GM18505 (cell line): ENCODE data around the gene LSM5.
"Not testable (repeated sequence)": the region's sequence is repeated elsewhere in the genome, so short reads cannot be mapped to it uniquely, and the experiment has no call there.

ENCODE experiments used
- ATAC-seq: cut with Tn5 transposase; IDR thresholded peaks from one replicate; pipeline ENCODE4 v1.9.1; 2021; ENCODE audit not compliant: unreplicated experiment
- POLR2A ChIP-seq: IDR thresholded peaks from 4 replicates; pipeline ENCODE4 v1.6.1; 2011; ENCODE audit warnings: borderline replicate concordance; ENCODE audit not compliant: insufficient read depth, insufficient read length; ENCODE audit errors: extremely low read depth

The LSM5 gene

DNA sequence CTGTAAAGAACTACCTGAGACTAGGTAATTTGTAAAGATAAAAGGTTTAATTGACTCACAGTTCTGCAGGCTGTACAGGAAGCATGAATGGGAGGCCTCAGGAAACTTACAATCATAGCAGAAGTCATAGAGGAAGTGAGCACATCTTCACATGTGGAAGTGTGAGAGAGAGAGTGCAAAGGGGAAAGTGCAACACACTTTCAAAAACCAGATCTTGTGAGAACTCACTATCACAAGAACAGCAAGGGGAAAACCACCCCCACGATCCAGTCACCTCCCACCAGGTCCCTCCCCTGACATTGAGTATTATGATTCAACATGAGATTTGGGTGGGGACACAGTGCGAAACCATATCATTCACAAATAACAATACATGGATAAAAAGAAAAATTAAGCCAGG is 29.6 kb upstream of the LSM5 start:
- no peak for ATAC-seq

DNA sequence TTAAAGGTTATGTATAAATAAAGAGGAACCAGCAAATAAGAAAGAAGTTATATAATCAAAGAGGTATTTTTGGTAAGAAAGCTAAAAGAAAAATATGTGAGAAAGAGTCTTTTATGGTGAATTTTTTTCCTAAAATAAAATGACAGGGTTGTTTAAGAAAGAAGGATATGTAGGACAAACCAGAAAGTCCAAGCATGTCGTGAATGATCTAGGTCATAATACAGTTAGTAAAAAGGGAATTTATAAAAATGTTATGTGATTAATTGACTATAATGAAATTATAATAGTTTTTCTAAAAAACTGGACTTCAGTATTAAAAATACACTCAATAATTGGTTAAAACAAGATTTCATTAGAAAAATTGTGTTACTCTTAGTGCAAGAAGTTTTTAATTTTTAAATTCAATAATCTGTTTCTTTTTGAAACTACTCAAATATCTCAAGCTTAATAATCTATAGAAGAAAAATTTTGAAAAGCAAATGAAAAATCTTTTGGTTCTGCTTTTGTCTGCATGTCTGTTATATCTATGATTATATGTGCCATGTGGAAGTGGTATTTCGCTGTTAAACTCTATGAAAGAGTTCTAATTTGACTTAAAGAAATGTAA is 28.5 kb upstream of the LSM5 start:
- ATAC-seq, result no peak
- TF ChIP-seq POLR2A, result no peak

More for the DNA sequence above, 29.6 kb upstream of the LSM5 start:
- TF ChIP-seq POLR2A, result no peak

DNA sequence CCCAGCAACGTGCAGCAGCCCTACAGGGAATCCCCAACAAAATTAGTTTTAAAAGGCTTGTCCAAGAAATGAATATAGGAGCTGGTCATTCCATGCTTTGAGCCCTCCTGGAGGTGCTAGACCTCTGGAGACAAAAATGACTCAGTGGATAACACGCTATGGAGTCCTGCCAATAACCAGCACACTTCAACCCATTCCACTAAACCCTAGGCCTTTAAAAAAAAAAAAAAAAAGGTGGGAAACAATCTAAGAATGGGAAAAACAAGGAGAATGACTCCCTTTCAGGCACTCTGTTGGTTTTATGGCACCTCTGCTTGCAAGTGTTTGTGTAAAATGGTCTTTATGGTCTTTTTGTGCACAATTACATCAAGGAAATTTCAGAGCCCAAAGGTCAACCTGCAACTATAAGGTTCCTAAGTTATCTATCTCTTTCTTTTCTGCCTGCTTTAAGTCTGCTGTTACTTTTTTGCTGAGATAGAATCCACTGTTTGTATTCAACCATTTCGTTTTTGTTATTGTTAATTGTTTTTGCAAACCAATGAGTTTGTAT is 26.4 kb upstream of the LSM5 start:
- TF ChIP-seq POLR2A, result no peak
- ATAC-seq, result peak; percentile 8

DNA sequence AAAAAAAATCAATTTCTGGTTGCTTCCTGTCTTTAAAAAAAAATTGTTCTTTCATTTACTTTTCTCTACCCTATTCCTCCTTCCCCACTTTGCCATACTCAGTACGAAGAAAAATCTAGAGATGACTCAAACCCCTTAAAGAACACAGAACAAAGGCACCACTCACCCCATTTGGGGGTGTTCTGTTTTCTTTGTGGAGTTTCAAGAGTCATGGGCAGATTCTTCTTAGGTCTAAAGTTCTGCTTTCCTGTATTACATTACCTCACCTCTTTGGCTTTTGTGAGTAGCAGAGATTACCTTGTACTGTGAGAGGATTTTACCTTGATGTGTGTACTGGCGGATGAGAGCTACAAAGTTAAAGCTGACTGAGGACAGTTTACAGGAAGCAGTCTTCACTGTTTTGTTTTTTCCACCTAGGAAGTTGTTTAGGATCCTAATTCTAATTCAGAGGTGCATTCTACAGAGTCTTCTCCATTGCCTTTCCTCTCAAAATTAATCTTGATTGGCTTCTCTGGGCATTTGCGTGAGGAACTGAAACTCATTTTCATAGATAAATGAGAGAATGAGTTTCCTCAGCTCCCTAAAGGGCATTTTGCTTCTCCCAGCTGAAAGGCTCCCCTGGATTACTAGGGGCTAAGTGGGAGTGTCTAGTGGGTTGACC is 25.8 kb upstream of the LSM5 start:
- no peak for TF ChIP-seq POLR2A
- ATAC-seq, result peak; percentile 81

DNA sequence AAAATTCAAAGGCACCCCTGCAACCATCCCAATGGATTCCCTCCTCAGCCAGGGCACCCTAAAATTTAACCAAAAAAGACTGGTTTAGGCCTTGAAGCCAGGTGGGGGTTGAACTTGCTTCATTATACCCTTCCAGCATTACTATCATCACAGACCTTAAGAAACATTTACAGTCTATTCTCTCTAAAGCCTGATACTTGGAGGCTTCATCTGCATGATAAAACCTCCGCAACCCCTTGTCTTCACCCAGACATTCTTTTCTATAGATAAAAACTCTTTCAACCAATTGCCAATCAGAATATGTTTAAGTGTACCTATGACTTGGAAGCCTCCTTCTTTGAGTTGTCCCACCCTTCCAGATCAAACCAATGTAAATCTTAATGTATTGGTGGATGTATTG is 23.0 kb upstream of the LSM5 start:
- ATAC-seq, result no peak
- no peak for TF ChIP-seq POLR2A

DNA sequence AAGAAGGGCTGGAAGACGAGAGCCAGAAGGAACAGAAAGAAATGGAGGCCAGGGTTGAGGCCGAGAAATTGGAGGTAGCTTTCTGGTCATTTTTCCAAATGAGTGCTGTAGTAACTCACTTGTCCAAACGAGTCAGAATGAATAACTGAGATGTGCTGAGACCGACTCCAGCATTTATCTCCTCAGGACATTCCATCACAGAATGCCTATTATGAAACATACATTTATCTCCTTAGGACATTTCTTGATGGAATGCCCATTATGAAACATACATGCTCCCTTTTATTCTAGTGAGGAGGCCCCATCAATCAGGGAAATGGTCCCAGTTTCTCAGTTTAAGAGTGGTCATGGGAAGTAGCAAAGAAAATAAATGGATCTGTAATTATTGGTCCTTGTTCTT is 21.6 kb upstream of the LSM5 start:
- ATAC-seq, result no peak
- no peak for TF ChIP-seq POLR2A

DNA sequence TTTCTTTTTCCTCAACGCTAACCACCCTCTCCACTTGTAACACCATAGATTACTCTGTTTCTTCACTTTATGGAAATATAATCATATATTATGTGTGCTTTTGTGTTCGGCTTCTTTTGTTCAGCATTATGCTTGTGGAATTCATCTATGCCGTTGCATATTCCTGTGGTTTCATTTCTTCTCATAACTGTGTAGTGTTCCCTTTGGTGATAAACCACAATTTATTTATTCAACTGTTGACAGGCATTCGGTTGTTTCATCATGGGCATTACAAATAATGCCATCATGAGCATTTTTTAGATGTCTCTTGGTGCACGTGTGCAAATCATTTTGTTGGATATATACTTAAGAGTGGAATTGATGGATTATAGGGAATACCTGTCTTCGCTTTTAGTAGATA is 17.2 kb upstream of the LSM5 start:
- TF ChIP-seq POLR2A, result no peak

DNA sequence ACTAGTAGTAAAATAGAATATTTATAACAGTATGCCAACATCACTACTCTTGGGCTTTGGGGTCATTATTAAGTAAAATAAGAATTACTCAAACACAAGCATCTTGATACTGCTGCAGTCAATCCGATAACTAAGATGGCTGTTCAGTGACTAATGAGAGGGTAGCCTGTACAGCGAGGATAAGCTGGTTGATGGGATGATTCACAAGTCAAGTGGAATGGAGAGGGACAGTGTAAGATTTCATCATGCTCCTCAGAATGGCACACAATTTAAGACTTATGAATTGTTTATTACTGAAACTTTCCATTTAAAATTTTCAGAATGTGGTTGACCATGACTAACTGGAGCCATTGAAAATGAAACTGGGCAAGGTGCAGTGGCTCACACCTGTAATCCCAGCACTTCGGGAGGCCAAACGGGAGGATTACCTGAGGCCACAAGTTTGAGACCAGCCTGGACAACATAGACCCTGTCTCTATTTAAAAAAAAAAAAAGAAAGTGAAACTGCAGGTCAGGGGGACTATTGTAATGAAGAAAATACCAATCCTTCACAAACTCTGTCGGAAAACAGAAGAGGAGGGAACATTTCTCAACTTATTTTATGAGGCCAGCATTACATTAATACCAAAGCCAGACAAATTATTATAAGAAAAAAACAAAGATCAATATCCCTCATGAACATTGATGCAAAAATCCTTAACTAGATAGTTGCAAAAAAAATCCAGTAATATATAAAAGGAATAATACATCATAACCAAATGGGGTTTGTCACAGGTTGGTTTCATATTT is 16.3 kb upstream of the LSM5 start:
- no peak for ATAC-seq
- no peak for TF ChIP-seq POLR2A

More for the DNA sequence above, 17.2 kb upstream of the LSM5 start:
- ATAC-seq, result no peak

DNA sequence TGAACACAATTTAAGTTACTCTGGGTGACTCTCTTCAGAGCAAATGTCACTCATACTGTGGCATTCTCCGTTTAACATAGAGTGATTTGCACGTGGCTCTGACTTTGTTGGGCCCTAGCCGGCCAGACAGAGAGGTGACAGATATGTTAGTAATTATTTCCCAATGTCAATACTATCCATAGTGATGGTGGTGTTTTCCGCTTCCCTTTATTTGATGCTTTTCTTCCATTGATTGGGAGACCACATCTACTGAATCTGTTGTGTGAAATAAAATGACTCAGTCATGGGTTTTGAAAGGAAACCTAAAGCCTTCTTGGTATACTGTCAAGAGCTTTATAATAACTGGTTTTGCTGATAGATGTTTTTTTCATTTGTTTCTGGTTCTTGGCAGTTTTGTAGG is 12.5 kb upstream of the LSM5 start:
- ATAC-seq, result no peak
- TF ChIP-seq POLR2A, result no peak

DNA sequence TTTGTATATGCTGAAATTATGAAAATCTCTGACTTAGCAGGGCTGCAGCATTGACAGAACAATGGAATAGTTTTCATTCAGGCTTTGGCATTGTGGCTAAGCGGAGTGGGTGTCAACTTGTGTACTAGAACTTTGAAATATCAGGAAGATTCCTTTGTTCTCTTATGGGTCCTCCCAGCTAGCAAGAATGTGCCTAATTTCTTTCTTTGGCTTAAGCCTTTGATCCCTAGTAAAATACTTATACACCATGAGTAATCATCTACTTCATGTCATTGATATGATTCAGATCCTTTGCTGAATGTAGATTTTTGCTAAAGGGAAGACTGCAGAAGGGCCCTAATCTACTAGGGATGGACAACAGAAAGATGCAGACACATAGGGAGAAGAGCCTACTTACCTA is 11.3 kb upstream of the LSM5 start:
- no peak for ATAC-seq

DNA sequence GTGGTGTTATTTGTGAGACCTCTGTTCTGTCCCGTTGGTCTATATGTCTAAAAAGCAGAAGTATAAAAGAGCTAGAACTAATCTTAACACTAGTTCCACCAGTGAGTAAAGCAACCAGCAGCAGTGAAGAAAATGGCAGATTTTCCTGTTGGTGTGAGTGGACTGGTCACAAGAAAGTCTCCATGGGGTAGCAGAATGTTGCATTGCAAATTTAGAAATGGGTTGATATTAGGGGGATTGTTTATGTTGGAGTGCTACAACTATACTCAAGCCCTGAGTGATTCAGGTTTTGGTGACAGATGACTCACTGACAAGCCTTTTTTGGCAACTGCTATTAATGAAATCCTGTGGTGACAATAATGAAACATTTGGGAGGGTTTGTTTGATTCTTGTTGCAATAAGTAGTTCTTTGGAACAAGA is 10.8 kb upstream of the LSM5 start:
- no peak for TF ChIP-seq POLR2A
- peak; percentile 64 for ATAC-seq

More for the DNA sequence above, 11.3 kb upstream of the LSM5 start:
- TF ChIP-seq POLR2A, result no peak

DNA sequence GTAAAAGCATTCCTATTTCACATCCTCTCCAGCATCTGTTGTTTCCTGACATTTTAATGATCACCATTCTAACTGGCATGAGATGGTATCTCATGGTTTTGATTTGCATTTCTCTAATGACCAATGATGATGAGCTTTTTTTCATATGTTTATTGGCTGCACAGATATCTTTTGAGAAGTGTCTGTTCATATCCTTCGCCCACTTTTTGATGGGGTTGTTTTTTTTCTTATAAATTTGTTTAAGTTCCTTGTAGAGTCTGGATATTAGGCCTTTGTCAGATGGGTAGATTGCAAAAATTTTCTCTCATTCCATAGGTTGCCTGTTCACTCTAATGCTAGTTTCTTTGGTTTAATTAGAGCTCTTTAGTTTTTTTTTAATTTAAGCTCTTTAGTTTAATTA is 10.0 kb upstream of the LSM5 start:
- not testable (repeated sequence) for ATAC-seq

DNA sequence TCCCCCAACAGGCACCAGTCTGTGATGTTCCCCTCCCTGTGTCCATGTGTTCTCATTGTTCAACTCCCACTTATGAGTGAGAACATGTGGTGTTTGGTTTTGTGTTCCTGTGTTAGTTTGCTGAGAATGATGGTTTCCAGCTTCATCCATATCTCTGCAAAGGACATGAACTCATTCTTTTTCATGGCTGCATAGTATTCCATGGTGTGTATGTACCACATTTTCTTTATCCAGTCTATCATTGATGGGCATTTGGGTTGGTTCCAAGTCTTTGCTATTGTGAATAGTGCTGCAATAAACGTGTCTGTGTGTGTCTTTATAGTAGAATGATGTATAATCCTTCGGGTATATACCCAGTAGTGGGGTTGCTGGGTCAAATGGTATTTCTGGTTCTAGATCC is 9.6 kb upstream of the LSM5 start:
- not testable (repeated sequence) for ATAC-seq

DNA sequence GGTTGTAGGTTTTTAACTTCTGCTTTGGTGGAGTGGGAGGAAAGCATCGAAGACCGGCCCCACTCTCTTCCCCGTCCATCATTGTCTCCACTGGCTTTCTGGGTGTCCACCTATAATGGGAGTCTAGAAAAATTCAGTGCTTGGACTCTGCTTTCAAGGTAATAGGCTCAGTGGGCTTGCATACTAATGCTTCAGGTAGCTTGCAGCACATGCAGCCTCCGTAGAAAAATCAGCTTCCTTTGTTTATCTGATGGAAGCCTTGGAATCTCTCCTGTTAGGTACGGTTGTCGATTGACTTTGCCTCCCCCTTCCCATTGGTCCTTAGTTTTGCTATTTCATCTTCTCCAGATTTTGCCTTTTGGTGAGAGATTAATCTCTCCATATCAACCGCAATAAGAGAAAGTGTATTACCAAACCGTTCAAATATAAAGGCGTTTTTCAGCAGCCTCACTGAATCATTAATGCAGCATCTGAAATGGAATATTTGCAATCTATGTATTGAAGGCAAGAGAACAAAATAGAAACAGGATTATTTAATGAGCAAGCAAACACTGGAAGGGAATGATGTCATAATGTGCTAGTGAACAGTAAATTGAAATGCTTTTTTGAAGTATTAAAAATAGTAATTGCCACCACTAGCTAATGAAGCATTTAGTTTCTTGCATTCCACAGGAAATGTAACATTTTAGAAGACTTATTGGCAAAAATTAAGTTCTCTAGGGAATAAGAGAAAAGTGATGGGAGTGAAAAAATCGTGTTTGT is 6.1 kb upstream of the LSM5 start:
- no peak for ATAC-seq
- no peak for TF ChIP-seq POLR2A
